K562 (cell line): ENCODE results near the gene SH2D4B. TPM values are rescaled to one million over a fixed set of nuclear protein-coding genes. Genes with fewer than 3 reads are reported as not detected.

Experiments
- ATAC-seq: fragments of 200-7000 bp; cut with Tn5 transposase; 3 replicates; pipeline ENCODE4 v1.9.1; 2020; ENCODE audit warnings: moderate library complexity
- BruUV-seq: library from RNA; stranded (reverse); fragments of 400-500 nt; replicated peaks from 2 replicates; lab custom pipeline; 2021; lab: Mats Ljungman, UMichigan
- CTCF ChIA-PET: fragments of 300-600 bp; formaldehyde crosslinking; extraction: SDS; loops from one replicate; lab custom pipeline; 2021; ENCODE audit warnings: low intra/inter-chr PET ratio; lab: Yijun Ruan, JAX
- POLR2A ChIA-PET: fragments of 300-600, 350-650 bp; sonication (Branson Sonifier 250); formaldehyde crosslinking; extraction: SDS; loops from one replicate; lab custom pipeline; 2021; ENCODE audit warnings: antibody characterized with exemption, inconsistent platforms; lab: Yijun Ruan, JAX
- DNase-seq, 4 experiments: peaks; one replicate each; pipeline versions ENCODE4 v3.0.0 to v3.0.0-alpha.2; 2011 to 2018; ENCODE audit warnings: low spot score in 3 of 4, mixed read lengths in 3 of 4; ENCODE audit errors: extremely low read depth in 1 of 4
- FAIRE-seq: peaks from 2 replicates; lab custom pipeline; 2011; peaks lifted over from hg19 to GRCh38; lab: Jason Lieb, UNC
- H2AFZ ChIP-seq: 2 replicates; pipeline ENCODE4 v1.6.0; 2011; ENCODE audit warnings: low read depth, low read length, control low read depth, inconsistent platforms
- H3K27ac ChIP-seq: fragments of 200-600 bp; 3 replicates; pipeline ENCODE4 v1.8.0; 2011; ENCODE audit warnings: low read depth, mild to moderate bottlenecking, control low read depth, inconsistent platforms, low read length, moderate library complexity, mixed read lengths; ENCODE audit errors: extremely low read depth
- H3K27me3 ChIP-seq, 2 experiments: fragments of 300-600 bp in 1 of 2; 2 replicates in 1 of 2; 3 replicates in 1 of 2; pipeline versions ENCODE4 v1.6.0 to v1.8.0; 2011; ENCODE audit warnings: inconsistent platforms in 2 of 2, low read length in 2 of 2, mild to moderate bottlenecking in 1 of 2, mixed read lengths in 1 of 2, moderate library complexity in 1 of 2; ENCODE audit not compliant: control insufficient read depth in 2 of 2, insufficient read depth in 2 of 2
- H3K36me3 ChIP-seq: fragments of 300-600 bp; 3 replicates; pipeline ENCODE4 v1.8.0; 2011; ENCODE audit warnings: mild to moderate bottlenecking, low read length, inconsistent platforms; ENCODE audit not compliant: control insufficient read depth, insufficient read depth
- H3K4me1 ChIP-seq, 2 experiments: fragments of 200-600 bp in 1 of 2; replicated peaks in 1 of 2; 2 replicates in 1 of 2; 3 replicates in 1 of 2; pipeline versions ENCODE4 v1.5.1 to v1.8.0; 2011; ENCODE audit warnings: inconsistent platforms in 2 of 2, low read length in 2 of 2, mild to moderate bottlenecking in 1 of 2, mixed read lengths in 1 of 2, moderate library complexity in 1 of 2; ENCODE audit not compliant: control insufficient read depth in 2 of 2, insufficient read depth in 2 of 2
- H3K4me2 ChIP-seq: 2 replicates; pipeline ENCODE4 v1.6.1; 2011; ENCODE audit warnings: low read length, control low read depth, inconsistent platforms, mixed read lengths; ENCODE audit not compliant: insufficient read depth
- H3K4me3 ChIP-seq: fragments of 200-600 bp; sonication (generic), shearing (Covaris generic); 2 replicates; pipeline ENCODE4 v1.5.1; 2016; ENCODE audit warnings: control low read depth, inconsistent platforms
- H3K79me2 ChIP-seq: fragments of 200-600 bp; 3 replicates; pipeline ENCODE4 v1.8.0; 2011; ENCODE audit warnings: low read length, inconsistent platforms; ENCODE audit not compliant: control insufficient read depth, insufficient read depth
- H3K9ac ChIP-seq, 2 experiments: 2 replicates each; pipeline versions ENCODE4 v1.6.0 to v1.6.1; 2011; ENCODE audit warnings: low read depth in 2 of 2, low read length in 2 of 2, control low read depth in 1 of 2, inconsistent platforms in 1 of 2, mild to moderate bottlenecking in 1 of 2, mixed read lengths in 1 of 2; ENCODE audit not compliant: insufficient read depth in 1 of 2
- H3K9me1 ChIP-seq: one replicate; pipeline ENCODE4 v1.6.0; 2011; ENCODE audit warnings: inconsistent platforms, mild to moderate bottlenecking, low read length, moderate library complexity; ENCODE audit not compliant: control insufficient read depth, insufficient read depth
- H3K9me3 ChIP-seq: replicated peaks from 2 replicates; pipeline ENCODE4 v1.5.1; 2011; ENCODE audit warnings: low read depth, low read length, inconsistent platforms; ENCODE audit not compliant: control insufficient read depth, insufficient read depth
- H4K20me1 ChIP-seq: replicated peaks from 2 replicates; pipeline ENCODE4 v1.6.1; 2011; ENCODE audit warnings: low read length, inconsistent platforms, mixed read lengths; ENCODE audit not compliant: control insufficient read depth, insufficient read depth
- BRCA1 ChIP-seq, 2 experiments: fragments of 450-650 bp in 1 of 2; sonication (generic) in 1 of 2; formaldehyde crosslinking in 1 of 2; IDR thresholded peaks; 2 replicates each; pipeline versions ENCODE4 v1.5.0 to v1.6.1; 2017 to 2020; ENCODE audit warnings: mild to moderate bottlenecking in 1 of 2, missing genetic modification reagents in 1 of 2
- E2F8 ChIP-seq: fragments of 450-650 bp; IDR thresholded peaks from 2 replicates; pipeline ENCODE4 v1.7.1; 2018; ENCODE audit warnings: mild to moderate bottlenecking, low read depth; ENCODE audit not compliant: partially characterized antibody
- HMGN3 ChIP-seq: IDR thresholded peaks from 2 replicates; pipeline ENCODE4 v1.6.1; 2011; ENCODE audit warnings: borderline replicate concordance, low read depth, mild to moderate bottlenecking, mixed read lengths, low read length; ENCODE audit not compliant: insufficient read length; ENCODE audit errors: extremely low read depth
- HNRNPUL1 ChIP-seq: fragments of 200-400 bp; formaldehyde crosslinking; IDR thresholded peaks from 2 replicates; pipeline ENCODE4 v1.6.1; 2017; ENCODE audit warnings: low read length
- NCOA6 ChIP-seq: fragments of 450-650 bp; IDR thresholded peaks from 2 replicates; pipeline ENCODE4 v1.6.1; 2017; ENCODE audit warnings: mild to moderate bottlenecking
- SIN3A ChIP-seq, 2 experiments: fragments of 150-350 bp in 1 of 2; IDR thresholded peaks; 2 replicates each; pipeline ENCODE4 v1.6.1; 2011 to 2016; ENCODE audit warnings: borderline replicate concordance in 2 of 2, low read depth in 2 of 2, low read length in 2 of 2, mild to moderate bottlenecking in 2 of 2, moderate library complexity in 2 of 2; ENCODE audit not compliant: control insufficient read depth in 1 of 2
- SMAD1 ChIP-seq: fragments of 150-350 bp; IDR thresholded peaks from 2 replicates; pipeline ENCODE4 v1.6.1; 2014; ENCODE audit warnings: low read length, low read depth; ENCODE audit not compliant: partially characterized antibody
- ZNF3 ChIP-seq: fragments of 250-450 bp; sonication (Bioruptor Pico); IDR thresholded peaks from 2 replicates; pipeline ENCODE4 v1.5.0; 2021; ENCODE audit warnings: mild to moderate bottlenecking, moderate library complexity
- ZNF766 ChIP-seq: fragments of 200-800 bp; sonication (Bioruptor generic); conservative IDR thresholded peaks from 2 replicates; pipeline ENCODE4 v1.6.1; 2016; ENCODE audit warnings: missing genetic modification characterization, missing compliant biosample characterization
- WGBS: fragments of 100-300 bp; shearing (Covaris generic); methylation state at CpG from one replicate; pipeline ENCODE4 v1.1.6; 2016; ENCODE audit warnings: low coverage, mixed read lengths; ENCODE audit not compliant: insufficient coverage; ENCODE audit errors: missing lambda C conversion rate; 5-methylcytosine and 5-hydroxymethylcytosine counted together
- in situ Hi-C: fragments of 300-500 bp; cut with MboI; formaldehyde crosslinking; loops from 4 replicates; pipeline ENCODE4 v1.15.0; 2018; ENCODE audit warnings: inconsistent platforms, mixed read lengths
- intact Hi-C: fragments of 100-400 bp; cut with micrococcal nuclease; formaldehyde crosslinking; loops from 2 replicates; pipeline ENCODE4 v1.14.2; 2022
- polyA plus RNA-seq, 8 experiments: library from polyadenylated mRNA; depleted of rRNA in 4 of 8; stranded (reverse) in 5 of 8; unstranded in 3 of 8; fragments of >200 nt; fragmentation: Nextera tagmentation in 2 of 8; fragmentation: Illumina TruSeq in 1 of 8; extraction: Ambion mirVana in 2 of 8; extraction: Trizol in 1 of 8; gene quantifications; 2 replicates each; pipeline versions ENCODE4 v1.2.1 to v1.2.3, GENCODE V29; 2011 to 2014; ENCODE audit warnings: inconsistent platforms in 1 of 8, missing spikeins in 1 of 8
- total RNA-seq, 7 experiments: library from RNA; depleted of rRNA in 6 of 7; stranded (reverse); fragments of >200 nt in 6 of 7; fragmentation: Illumina TruSeq in 2 of 7; extraction: Trizol in 2 of 7; gene quantifications; 2 replicates each; pipeline versions ENCODE4 v1.2.1 to v1.2.3, GENCODE V29; 2011 to 2021; ENCODE audit warnings: low replicate concordance in 1 of 7

SH2D4B gene
- total and polyA plus RNA-seq, 9 of the 15 experiments (the other 6 are each of a cell fraction or from before 2014, with no cell fraction given): 0.03 to 0.14 (median 0.04) TPM; not detected in 4

DNA sequence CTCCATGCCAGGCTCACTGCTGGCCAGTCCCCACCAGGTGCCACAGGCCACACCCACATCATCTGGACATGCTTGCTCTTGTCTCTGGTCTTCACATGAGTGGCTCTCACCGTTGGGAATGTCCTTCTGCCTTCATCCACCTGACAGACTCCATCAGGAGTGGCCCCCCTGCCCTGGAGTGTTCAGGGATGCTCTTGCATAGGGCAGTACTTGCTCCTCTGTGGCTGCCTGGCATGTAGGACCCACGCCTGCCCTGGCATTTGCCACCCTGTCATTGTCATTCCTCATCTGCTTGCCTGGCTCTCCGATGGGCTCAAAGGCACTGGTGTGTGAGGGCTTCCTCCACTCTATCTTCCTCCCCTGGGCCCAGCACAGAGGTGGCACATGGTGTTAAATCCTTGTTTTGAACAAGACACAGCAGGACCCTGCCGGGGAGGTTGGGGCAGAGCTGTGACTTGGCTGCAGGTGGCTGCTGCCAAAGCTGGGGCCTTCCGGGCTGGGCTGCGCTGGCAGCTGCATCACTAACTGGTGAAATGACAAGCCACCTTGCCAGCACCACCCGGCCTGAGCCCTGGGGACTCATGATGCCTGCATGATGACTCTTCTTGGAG is 1.8 kb downstream of the SH2D4B start:
- no peak overlapping the region for H3K9ac ChIP-seq
- ChIA-PET CTCF (no interaction called here), POLR2A (interaction anchor here (0.6 kb wide), 1 partner anchor 9 kb away, joined by 3 read pairs; no protein-coding TSS in a partner anchor)
- in situ Hi-C loops (no loop called here), intact Hi-C loops (no loop called here)
- no TSS peak for BruUV-seq
- peaks cover 2% of the 10 kb centered on the region; the same call in 1 of the 2 replicates for H3K9me3 ChIP-seq
- no peaks in the 10 kb centered on the region for H3K79me2 ChIP-seq
- H3K4me1 ChIP-seq: peaks cover 10 to 22% of the 10 kb centered on the region in 2 experiments; a peak in 4 of 5 replicates
- H3K36me3 ChIP-seq: no peaks in the 10 kb centered on the region
- H2AFZ ChIP-seq: no peak overlapping the region
- DNase-seq (no peak), FAIRE-seq (no peak), ATAC-seq (no peak)
- no peak overlapping the region for H3K27ac ChIP-seq
- no peak overlapping the region for H3K4me2 ChIP-seq
- peaks cover 4% of the 10 kb centered on the region; the same call in 1 of the 2 replicates for H4K20me1 ChIP-seq
- H3K9me1 ChIP-seq: no peaks in the 10 kb centered on the region
- peaks cover 36 to 59% of the 10 kb centered on the region in 2 experiments for H3K27me3 ChIP-seq
- 0% methylated on average over 7 of the region's 7 CpGs for WGBS
- no peak overlapping the region for H3K4me3 ChIP-seq
- TF ChIP-seq HMGN3 (no peak), BRCA1 (IDR thresholded peaks at IDR 0.05) (no peak), BRCA1 (CRISPR knock-in tag; IDR thresholded peaks at IDR 0.05) (no peak), SMAD1 (no peak), HNRNPUL1 (no peak), E2F8 (no peak), NCOA6 (no peak), ZNF766 (CRISPR knock-in tag) (no peak), ZNF3 (CRISPR knock-in tag) (no peak), SIN3A (IDR thresholded peaks at IDR 0.05; ENCODE audit: borderline replicate concordance in 2 of 2, control insufficient read depth in 1 of 2, low read depth in 2 of 2, low read length in 2 of 2) (no peak)
